CD4-positive, alpha-beta T cell treated with Interleukin-17A for 4 hours (primary cell): ENCODE measurements around the gene CSF2.
"Not testable (repeated sequence)": the region's sequence is repeated elsewhere in the genome, so short reads cannot be mapped to it uniquely, and the experiment has no call there.

Source experiments
- DNase-seq: peaks from one replicate; pipeline ENCODE4 v3.0.0-alpha.2; 2020; ENCODE audit warnings: mixed read lengths

Gene CSF2

GRCh38 chr5:132094393-132095076 is 20.9 kb downstream of the CSF2 start:
- no peak for DNase-seq

- DNase-seq, result no peak
These were observed 21.5 kb downstream of the CSF2 start for GRCh38 chr5:132095077-132095410.

GRCh38 chr5:132095424-132095972 is 21.9 kb downstream of the CSF2 start:
- DNase-seq, result no peak

GRCh38 chr5:132096904-132097303 is 23.3 kb downstream of the CSF2 start:
- no peak for DNase-seq

GRCh38 chr5:132098151-132098594 is 24.6 kb downstream of the CSF2 start:
- DNase-seq, result no peak

- DNase-seq, result no peak
These were observed 25.0 kb downstream of the CSF2 start for GRCh38 chr5:132098621-132099020.

- peak; percentile 47 for DNase-seq
These were observed 25.6 kb downstream of the CSF2 start for GRCh38 chr5:132099076-132099748.

- DNase-seq, result no peak
These were observed 26.3 kb downstream of the CSF2 start for GRCh38 chr5:132099905-132100304.

- peak; percentile 54 for DNase-seq
These were observed 27.2 kb downstream of the CSF2 start for GRCh38 chr5:132100672-132101261.

- DNase-seq, result no peak
These were observed 27.8 kb downstream of the CSF2 start for GRCh38 chr5:132101385-132101880.

- peak; percentile 38 for DNase-seq
These were observed 28.6 kb downstream of the CSF2 start for GRCh38 chr5:132102101-132102701.

GRCh38 chr5:132102944-132103331 is 29.3 kb downstream of the CSF2 start:
- DNase-seq, result no peak

GRCh38 chr5:132103332-132103951 is 29.9 kb downstream of the CSF2 start:
- DNase-seq, result peak; percentile 75

GRCh38 chr5:132103969-132104391 is 30.4 kb downstream of the CSF2 start:
- no peak for DNase-seq

GRCh38 chr5:132104556-132104955 is 31.0 kb downstream of the CSF2 start:
- no peak for DNase-seq

GRCh38 chr5:132105688-132106087 is 32.1 kb downstream of the CSF2 start:
- DNase-seq, result no peak

- DNase-seq, result not testable (repeated sequence)
These were observed 34.9 kb downstream of the CSF2 start for GRCh38 chr5:132108495-132108894.

GRCh38 chr5:132108957-132109356 is 35.4 kb downstream of the CSF2 start:
- not testable (repeated sequence) for DNase-seq

GRCh38 chr5:132109494-132110053 is 36.0 kb downstream of the CSF2 start:
- no peak for DNase-seq

- DNase-seq, result no peak
These were observed 36.6 kb downstream of the CSF2 start for GRCh38 chr5:132110195-132110594.

GRCh38 chr5:132110930-132111329 is 37.3 kb downstream of the CSF2 start:
- no peak for DNase-seq

- no peak for DNase-seq
These were observed 38.5 kb downstream of the CSF2 start for GRCh38 chr5:132112111-132112510.
